GM12878 (cell line): Measurements from ENCODE around the gene RBM12. TPM values are rescaled to one million over a fixed set of nuclear protein-coding genes. Genes with fewer than 3 reads are reported as not detected.

ENCODE experiments used
- ASH2L ChIP-seq: fragments of 300-600, 200-600 bp; sonication (generic); IDR thresholded peaks from 2 replicates; pipeline ENCODE4 v1.6.1; 2017; ENCODE audit warnings: low read depth, mild to moderate bottlenecking, borderline replicate concordance
- GABPA ChIP-seq: IDR thresholded peaks from 2 replicates; pipeline ENCODE4 v1.6.1; 2014; ENCODE audit warnings: antibody characterized with exemption, low read depth, mild to moderate bottlenecking, inconsistent platforms
- HDAC6 ChIP-seq: fragments of 200-600 bp; sonication (generic); IDR thresholded peaks from one replicate; pipeline ENCODE4 v1.8.0; 2017; ENCODE audit warnings: antibody characterized with exemption; ENCODE audit not compliant: unreplicated experiment
- IKZF1 ChIP-seq: fragments of 450-650 bp; conservative IDR thresholded peaks from 2 replicates; pipeline ENCODE4 v1.6.1; 2017; ENCODE audit warnings: antibody characterized with exemption, mild to moderate bottlenecking
- IRF4 ChIP-seq: IDR thresholded peaks from 2 replicates; pipeline ENCODE4 v1.6.1; 2011; ENCODE audit warnings: low read depth, low read length
- JUNB ChIP-seq: IDR thresholded peaks from 2 replicates; pipeline ENCODE4 v1.6.1; 2016; ENCODE audit warnings: antibody characterized with exemption, mild to moderate bottlenecking
- MEF2B ChIP-seq: fragments of 450-650 bp; IDR thresholded peaks from 2 replicates; pipeline ENCODE4 v1.6.1; 2018; ENCODE audit warnings: mild to moderate bottlenecking, moderate library complexity; ENCODE audit not compliant: partially characterized antibody, poor library complexity, severe bottlenecking
- NFYB ChIP-seq: IDR thresholded peaks from 2 replicates; pipeline ENCODE4 v1.6.1; 2011; ENCODE audit warnings: low read depth, mild to moderate bottlenecking, low read length, improper control_type of control experiment, moderate library complexity; ENCODE audit not compliant: insufficient read depth
- polyA plus RNA-seq, 11 experiments: library from polyadenylated mRNA; depleted of rRNA in 4 of 11; unstranded in 6 of 11; stranded (reverse) in 5 of 11; fragments of >200 nt; fragmentation: Nextera tagmentation in 4 of 11; fragmentation: Illumina TruSeq in 1 of 11; extraction: Ambion mirVana in 4 of 11; extraction: Trizol in 1 of 11; gene quantifications; 1 replicate in 1 of 11; 2 replicates in 10 of 11; pipeline versions ENCODE4 v1.2.1 to v1.2.3, GENCODE V29; 2011 to 2016; ENCODE audit warnings: inconsistent platforms in 2 of 11, missing spikeins in 2 of 11, low read depth in 1 of 11
- total RNA-seq, 4 experiments: library from RNA; depleted of rRNA in 3 of 4; stranded (reverse); fragments of >200 nt in 3 of 4; fragmentation: Illumina TruSeq in 1 of 4; extraction: Trizol in 1 of 4; gene quantifications; 2 replicates each; pipeline versions ENCODE4 v1.2.1 to v1.2.3, GENCODE V29; 2013 to 2021
- TF ChIP-seq, protein P1 (sequence below): fragments of 450-650 bp; formaldehyde crosslinking; IDR thresholded peaks from 2 replicates; pipeline ENCODE4 v1.5.0; 2022; ENCODE audit warnings: mild to moderate bottlenecking, missing genetic modification characterization
- TF ChIP-seq, protein P2 (sequence below): IDR thresholded peaks from 2 replicates; pipeline ENCODE4 v1.6.1; 2012; ENCODE audit warnings: mild to moderate bottlenecking, low read depth, low read length
- TF ChIP-seq, protein P3 (sequence below): IDR thresholded peaks from 2 replicates; pipeline ENCODE4 v1.6.1; 2011; ENCODE audit warnings: borderline replicate concordance, low read depth, mild to moderate bottlenecking, moderate library complexity, low read length; ENCODE audit not compliant: insufficient read depth, poor library complexity, severe bottlenecking
- TF ChIP-seq, protein P4 (sequence below): fragments of 450-650 bp; formaldehyde crosslinking; IDR thresholded peaks from 2 replicates; pipeline ENCODE4 v1.4.0; 2022; ENCODE audit warnings: mild to moderate bottlenecking, moderate library complexity
- TF ChIP-seq, protein P5 (sequence below): fragments of 450-650 bp; IDR thresholded peaks from 2 replicates; pipeline ENCODE4 v1.6.1; 2018; ENCODE audit warnings: borderline replicate concordance, mild to moderate bottlenecking; ENCODE audit not compliant: partially characterized antibody

The RBM12 gene
- total and polyA plus RNA-seq, 10 of the 15 experiments (the other 5 are each of a cell fraction or from before 2014, with no cell fraction given): 4.7 to 153 (median 58.5) TPM

DNA sequence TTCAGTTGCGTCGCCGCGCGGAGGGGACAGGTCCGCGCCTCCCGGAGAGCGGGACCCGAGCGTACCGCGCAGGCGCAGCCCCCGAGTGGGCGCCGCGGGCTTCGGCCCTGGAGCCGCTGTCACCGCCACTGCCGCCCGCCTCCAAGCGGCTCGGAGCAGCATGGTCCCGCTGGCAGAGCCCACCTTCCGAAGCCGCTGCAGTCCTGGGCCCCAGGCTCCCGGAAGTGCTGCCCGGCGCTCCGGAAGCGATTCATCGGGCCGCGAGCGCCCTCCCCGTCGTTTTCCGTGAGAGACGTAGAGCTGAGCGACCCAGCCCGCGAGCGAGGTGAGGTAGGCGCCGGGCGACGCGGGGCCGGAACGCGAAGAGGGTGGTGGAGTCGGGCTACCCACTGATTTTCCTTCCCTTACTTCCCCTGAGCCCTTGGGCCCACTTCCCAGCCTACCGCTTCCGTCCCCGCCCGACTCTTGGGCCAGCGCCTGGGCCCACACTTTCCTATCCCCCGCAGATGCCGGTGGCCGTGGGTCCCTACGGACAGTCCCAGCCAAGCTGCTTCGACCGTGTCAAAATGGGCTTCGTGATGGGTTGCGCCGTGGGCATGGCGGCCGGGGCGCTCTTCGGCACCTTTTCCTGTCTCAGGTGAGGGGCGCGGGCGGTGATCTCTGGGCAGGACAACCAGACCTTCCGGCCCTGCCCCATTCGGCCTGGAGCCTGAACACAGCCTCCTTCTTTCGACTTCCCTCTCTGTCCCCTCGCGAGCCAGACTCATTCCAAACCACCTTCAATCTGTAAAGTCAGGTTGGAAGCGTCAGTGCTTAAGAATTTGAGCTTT lies 34.6 kb upstream of the RBM12 start, which contains the start of the genes NFS1 and ROMO1 (continued):
- TF ChIP-seq NFYB (no peak), GABPA (peak; percentile 98), MEF2B (no peak), IRF4 (no peak), JUNB (no peak), IKZF1 (peak; percentile 79), ASH2L (0 out of 2 replicates have a peak, but pooled peaks have one; percentile 50), HDAC6 (no peak)
- TF ChIP-seq, protein P1, sequence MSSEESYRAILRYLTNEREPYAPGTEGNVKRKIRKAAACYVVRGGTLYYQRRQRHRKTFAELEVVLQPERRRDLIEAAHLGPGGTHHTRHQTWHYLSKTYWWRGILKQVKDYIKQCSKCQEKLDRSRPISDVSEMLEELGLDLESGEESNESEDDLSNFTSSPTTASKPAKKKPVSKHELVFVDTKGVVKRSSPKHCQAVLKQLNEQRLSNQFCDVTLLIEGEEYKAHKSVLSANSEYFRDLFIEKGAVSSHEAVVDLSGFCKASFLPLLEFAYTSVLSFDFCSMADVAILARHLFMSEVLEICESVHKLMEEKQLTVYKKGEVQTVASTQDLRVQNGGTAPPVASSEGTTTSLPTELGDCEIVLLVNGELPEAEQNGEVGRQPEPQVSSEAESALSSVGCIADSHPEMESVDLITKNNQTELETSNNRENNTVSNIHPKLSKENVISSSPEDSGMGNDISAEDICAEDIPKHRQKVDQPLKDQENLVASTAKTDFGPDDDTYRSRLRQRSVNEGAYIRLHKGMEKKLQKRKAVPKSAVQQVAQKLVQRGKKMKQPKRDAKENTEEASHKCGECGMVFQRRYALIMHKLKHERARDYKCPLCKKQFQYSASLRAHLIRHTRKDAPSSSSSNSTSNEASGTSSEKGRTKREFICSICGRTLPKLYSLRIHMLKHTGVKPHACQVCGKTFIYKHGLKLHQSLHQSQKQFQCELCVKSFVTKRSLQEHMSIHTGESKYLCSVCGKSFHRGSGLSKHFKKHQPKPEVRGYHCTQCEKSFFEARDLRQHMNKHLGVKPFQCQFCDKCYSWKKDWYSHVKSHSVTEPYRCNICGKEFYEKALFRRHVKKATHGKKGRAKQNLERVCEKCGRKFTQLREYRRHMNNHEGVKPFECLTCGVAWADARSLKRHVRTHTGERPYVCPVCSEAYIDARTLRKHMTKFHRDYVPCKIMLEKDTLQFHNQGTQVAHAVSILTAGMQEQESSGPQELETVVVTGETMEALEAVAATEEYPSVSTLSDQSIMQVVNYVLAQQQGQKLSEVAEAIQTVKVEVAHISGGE (CRISPR knock-in tag): peak; percentile 55; the same call in 1 of the 2 replicates
- TF ChIP-seq, protein P2, sequence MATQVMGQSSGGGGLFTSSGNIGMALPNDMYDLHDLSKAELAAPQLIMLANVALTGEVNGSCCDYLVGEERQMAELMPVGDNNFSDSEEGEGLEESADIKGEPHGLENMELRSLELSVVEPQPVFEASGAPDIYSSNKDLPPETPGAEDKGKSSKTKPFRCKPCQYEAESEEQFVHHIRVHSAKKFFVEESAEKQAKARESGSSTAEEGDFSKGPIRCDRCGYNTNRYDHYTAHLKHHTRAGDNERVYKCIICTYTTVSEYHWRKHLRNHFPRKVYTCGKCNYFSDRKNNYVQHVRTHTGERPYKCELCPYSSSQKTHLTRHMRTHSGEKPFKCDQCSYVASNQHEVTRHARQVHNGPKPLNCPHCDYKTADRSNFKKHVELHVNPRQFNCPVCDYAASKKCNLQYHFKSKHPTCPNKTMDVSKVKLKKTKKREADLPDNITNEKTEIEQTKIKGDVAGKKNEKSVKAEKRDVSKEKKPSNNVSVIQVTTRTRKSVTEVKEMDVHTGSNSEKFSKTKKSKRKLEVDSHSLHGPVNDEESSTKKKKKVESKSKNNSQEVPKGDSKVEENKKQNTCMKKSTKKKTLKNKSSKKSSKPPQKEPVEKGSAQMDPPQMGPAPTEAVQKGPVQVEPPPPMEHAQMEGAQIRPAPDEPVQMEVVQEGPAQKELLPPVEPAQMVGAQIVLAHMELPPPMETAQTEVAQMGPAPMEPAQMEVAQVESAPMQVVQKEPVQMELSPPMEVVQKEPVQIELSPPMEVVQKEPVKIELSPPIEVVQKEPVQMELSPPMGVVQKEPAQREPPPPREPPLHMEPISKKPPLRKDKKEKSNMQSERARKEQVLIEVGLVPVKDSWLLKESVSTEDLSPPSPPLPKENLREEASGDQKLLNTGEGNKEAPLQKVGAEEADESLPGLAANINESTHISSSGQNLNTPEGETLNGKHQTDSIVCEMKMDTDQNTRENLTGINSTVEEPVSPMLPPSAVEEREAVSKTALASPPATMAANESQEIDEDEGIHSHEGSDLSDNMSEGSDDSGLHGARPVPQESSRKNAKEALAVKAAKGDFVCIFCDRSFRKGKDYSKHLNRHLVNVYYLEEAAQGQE: no peak
- TF ChIP-seq, protein P3, sequence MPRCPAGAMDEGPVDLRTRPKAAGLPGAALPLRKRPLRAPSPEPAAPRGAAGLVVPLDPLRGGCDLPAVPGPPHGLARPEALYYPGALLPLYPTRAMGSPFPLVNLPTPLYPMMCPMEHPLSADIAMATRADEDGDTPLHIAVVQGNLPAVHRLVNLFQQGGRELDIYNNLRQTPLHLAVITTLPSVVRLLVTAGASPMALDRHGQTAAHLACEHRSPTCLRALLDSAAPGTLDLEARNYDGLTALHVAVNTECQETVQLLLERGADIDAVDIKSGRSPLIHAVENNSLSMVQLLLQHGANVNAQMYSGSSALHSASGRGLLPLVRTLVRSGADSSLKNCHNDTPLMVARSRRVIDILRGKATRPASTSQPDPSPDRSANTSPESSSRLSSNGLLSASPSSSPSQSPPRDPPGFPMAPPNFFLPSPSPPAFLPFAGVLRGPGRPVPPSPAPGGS: no peak
- TF ChIP-seq, protein P4, sequence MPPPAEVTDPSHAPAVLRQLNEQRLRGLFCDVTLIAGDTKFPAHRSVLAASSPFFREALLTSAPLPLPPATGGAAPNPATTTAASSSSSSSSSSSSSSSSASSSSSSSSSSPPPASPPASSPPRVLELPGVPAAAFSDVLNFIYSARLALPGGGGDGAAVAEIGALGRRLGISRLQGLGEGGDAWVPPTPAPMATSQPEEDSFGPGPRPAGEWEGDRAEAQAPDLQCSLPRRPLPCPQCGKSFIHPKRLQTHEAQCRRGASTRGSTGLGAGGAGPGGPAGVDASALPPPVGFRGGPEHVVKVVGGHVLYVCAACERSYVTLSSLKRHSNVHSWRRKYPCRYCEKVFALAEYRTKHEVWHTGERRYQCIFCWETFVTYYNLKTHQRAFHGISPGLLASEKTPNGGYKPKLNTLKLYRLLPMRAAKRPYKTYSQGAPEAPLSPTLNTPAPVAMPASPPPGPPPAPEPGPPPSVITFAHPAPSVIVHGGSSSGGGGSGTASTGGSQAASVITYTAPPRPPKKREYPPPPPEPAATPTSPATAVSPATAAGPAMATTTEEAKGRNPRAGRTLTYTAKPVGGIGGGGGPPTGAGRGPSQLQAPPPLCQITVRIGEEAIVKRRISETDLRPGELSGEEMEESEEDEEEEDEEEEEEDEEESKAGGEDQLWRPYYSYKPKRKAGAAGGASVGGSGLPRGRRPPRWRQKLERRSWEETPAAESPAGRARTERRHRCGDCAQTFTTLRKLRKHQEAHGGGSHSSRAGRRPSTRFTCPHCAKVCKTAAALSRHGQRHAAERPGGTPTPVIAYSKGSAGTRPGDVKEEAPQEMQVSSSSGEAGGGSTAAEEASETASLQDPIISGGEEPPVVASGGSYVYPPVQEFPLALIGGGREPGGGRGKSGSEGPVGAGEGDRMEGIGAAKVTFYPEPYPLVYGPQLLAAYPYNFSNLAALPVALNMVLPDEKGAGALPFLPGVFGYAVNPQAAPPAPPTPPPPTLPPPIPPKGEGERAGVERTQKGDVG (CRISPR knock-in tag): no peak
- TF ChIP-seq, protein P5, sequence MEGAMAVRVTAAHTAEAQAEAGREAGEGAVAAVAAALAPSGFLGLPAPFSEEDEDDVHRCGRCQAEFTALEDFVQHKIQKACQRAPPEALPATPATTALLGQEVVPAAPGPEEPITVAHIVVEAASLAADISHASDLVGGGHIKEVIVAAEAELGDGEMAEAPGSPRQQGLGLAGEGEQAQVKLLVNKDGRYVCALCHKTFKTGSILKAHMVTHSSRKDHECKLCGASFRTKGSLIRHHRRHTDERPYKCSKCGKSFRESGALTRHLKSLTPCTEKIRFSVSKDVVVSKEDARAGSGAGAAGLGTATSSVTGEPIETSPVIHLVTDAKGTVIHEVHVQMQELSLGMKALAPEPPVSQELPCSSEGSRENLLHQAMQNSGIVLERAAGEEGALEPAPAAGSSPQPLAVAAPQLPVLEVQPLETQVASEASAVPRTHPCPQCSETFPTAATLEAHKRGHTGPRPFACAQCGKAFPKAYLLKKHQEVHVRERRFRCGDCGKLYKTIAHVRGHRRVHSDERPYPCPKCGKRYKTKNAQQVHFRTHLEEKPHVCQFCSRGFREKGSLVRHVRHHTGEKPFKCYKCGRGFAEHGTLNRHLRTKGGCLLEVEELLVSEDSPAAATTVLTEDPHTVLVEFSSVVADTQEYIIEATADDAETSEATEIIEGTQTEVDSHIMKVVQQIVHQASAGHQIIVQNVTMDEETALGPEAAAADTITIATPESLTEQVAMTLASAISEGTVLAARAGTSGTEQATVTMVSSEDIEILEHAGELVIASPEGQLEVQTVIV: no peak
